K562 (cell line): ENCODE measurements around the gene TNFSF13. TPM values are rescaled to one million over a fixed set of nuclear protein-coding genes. Genes with fewer than 3 reads are reported as not detected.

Experiments used
- ATAC-seq: fragments of 200-7000 bp; cut with Tn5 transposase; 3 replicates; pipeline ENCODE4 v1.9.1; 2020; ENCODE audit warnings: moderate library complexity
- BruUV-seq: library from RNA; stranded (reverse); fragments of 400-500 nt; replicated peaks from 2 replicates; lab custom pipeline; 2021; lab: Mats Ljungman, UMichigan
- CTCF ChIA-PET: fragments of 300-600 bp; formaldehyde crosslinking; extraction: SDS; loops from one replicate; lab custom pipeline; 2021; ENCODE audit warnings: low intra/inter-chr PET ratio; lab: Yijun Ruan, JAX
- POLR2A ChIA-PET: fragments of 300-600, 350-650 bp; sonication (Branson Sonifier 250); formaldehyde crosslinking; extraction: SDS; loops from one replicate; lab custom pipeline; 2021; ENCODE audit warnings: antibody characterized with exemption, inconsistent platforms; lab: Yijun Ruan, JAX
- DNase-seq, 4 experiments: peaks; one replicate each; pipeline versions ENCODE4 v3.0.0 to v3.0.0-alpha.2; 2011 to 2018; ENCODE audit warnings: low spot score in 3 of 4, mixed read lengths in 3 of 4; ENCODE audit errors: extremely low read depth in 1 of 4
- FAIRE-seq: peaks from 2 replicates; lab custom pipeline; 2011; peaks lifted over from hg19 to GRCh38; lab: Jason Lieb, UNC
- H2AFZ ChIP-seq: 2 replicates; pipeline ENCODE4 v1.6.0; 2011; ENCODE audit warnings: low read depth, low read length, control low read depth, inconsistent platforms
- H3K27ac ChIP-seq: fragments of 200-600 bp; 3 replicates; pipeline ENCODE4 v1.8.0; 2011; ENCODE audit warnings: low read depth, mild to moderate bottlenecking, control low read depth, inconsistent platforms, low read length, moderate library complexity, mixed read lengths; ENCODE audit errors: extremely low read depth
- H3K27me3 ChIP-seq, 2 experiments: fragments of 300-600 bp in 1 of 2; 2 replicates in 1 of 2; 3 replicates in 1 of 2; pipeline versions ENCODE4 v1.6.0 to v1.8.0; 2011; ENCODE audit warnings: inconsistent platforms in 2 of 2, low read length in 2 of 2, mild to moderate bottlenecking in 1 of 2, mixed read lengths in 1 of 2, moderate library complexity in 1 of 2; ENCODE audit not compliant: control insufficient read depth in 2 of 2, insufficient read depth in 2 of 2
- H3K36me3 ChIP-seq: fragments of 300-600 bp; 3 replicates; pipeline ENCODE4 v1.8.0; 2011; ENCODE audit warnings: mild to moderate bottlenecking, low read length, inconsistent platforms; ENCODE audit not compliant: control insufficient read depth, insufficient read depth
- H3K4me1 ChIP-seq, 2 experiments: fragments of 200-600 bp in 1 of 2; replicated peaks in 1 of 2; 2 replicates in 1 of 2; 3 replicates in 1 of 2; pipeline versions ENCODE4 v1.5.1 to v1.8.0; 2011; ENCODE audit warnings: inconsistent platforms in 2 of 2, low read length in 2 of 2, mild to moderate bottlenecking in 1 of 2, mixed read lengths in 1 of 2, moderate library complexity in 1 of 2; ENCODE audit not compliant: control insufficient read depth in 2 of 2, insufficient read depth in 2 of 2
- H3K4me2 ChIP-seq: 2 replicates; pipeline ENCODE4 v1.6.1; 2011; ENCODE audit warnings: low read length, control low read depth, inconsistent platforms, mixed read lengths; ENCODE audit not compliant: insufficient read depth
- H3K4me3 ChIP-seq: fragments of 200-600 bp; sonication (generic), shearing (Covaris generic); 2 replicates; pipeline ENCODE4 v1.5.1; 2016; ENCODE audit warnings: control low read depth, inconsistent platforms
- H3K79me2 ChIP-seq: fragments of 200-600 bp; 3 replicates; pipeline ENCODE4 v1.8.0; 2011; ENCODE audit warnings: low read length, inconsistent platforms; ENCODE audit not compliant: control insufficient read depth, insufficient read depth
- H3K9ac ChIP-seq, 2 experiments: 2 replicates each; pipeline versions ENCODE4 v1.6.0 to v1.6.1; 2011; ENCODE audit warnings: low read depth in 2 of 2, low read length in 2 of 2, control low read depth in 1 of 2, inconsistent platforms in 1 of 2, mild to moderate bottlenecking in 1 of 2, mixed read lengths in 1 of 2; ENCODE audit not compliant: insufficient read depth in 1 of 2
- H3K9me1 ChIP-seq: one replicate; pipeline ENCODE4 v1.6.0; 2011; ENCODE audit warnings: inconsistent platforms, mild to moderate bottlenecking, low read length, moderate library complexity; ENCODE audit not compliant: control insufficient read depth, insufficient read depth
- H3K9me3 ChIP-seq: replicated peaks from 2 replicates; pipeline ENCODE4 v1.5.1; 2011; ENCODE audit warnings: low read depth, low read length, inconsistent platforms; ENCODE audit not compliant: control insufficient read depth, insufficient read depth
- H4K20me1 ChIP-seq: replicated peaks from 2 replicates; pipeline ENCODE4 v1.6.1; 2011; ENCODE audit warnings: low read length, inconsistent platforms, mixed read lengths; ENCODE audit not compliant: control insufficient read depth, insufficient read depth
- BDP1 ChIP-seq: IDR thresholded peaks from 3 replicates; pipeline ENCODE4 v1.6.1; 2011; ENCODE audit not compliant: insufficient read length, insufficient read depth
- BHLHE40 ChIP-seq: IDR thresholded peaks from 2 replicates; pipeline ENCODE4 v1.6.1; 2011; ENCODE audit warnings: low read length, improper control_type of control experiment
- CAMTA2 ChIP-seq: fragments of 250-450 bp; sonication (Bioruptor Pico); conservative IDR thresholded peaks from 2 replicates; pipeline ENCODE4 v1.5.1; 2022
- CBFB ChIP-seq: sonication (generic); formaldehyde crosslinking; IDR thresholded peaks from 2 replicates; pipeline ENCODE4 v1.4.0; 2020; ENCODE audit warnings: mild to moderate bottlenecking, missing genetic modification reagents
- DACH1 ChIP-seq: fragments of 450-650 bp; IDR thresholded peaks from 2 replicates; pipeline ENCODE4 v1.6.1; 2018; ENCODE audit not compliant: partially characterized antibody
- ELF4 ChIP-seq: fragments of 450-650 bp; formaldehyde crosslinking; IDR thresholded peaks from 2 replicates; pipeline ENCODE4 v1.4.0; 2022; ENCODE audit warnings: missing genetic modification characterization
- MEF2D ChIP-seq: conservative IDR thresholded peaks from 2 replicates; pipeline ENCODE4 v1.6.1; 2016; ENCODE audit warnings: low read depth, missing genetic modification characterization, missing compliant biosample characterization
- NKRF ChIP-seq: fragments of 450-650 bp; IDR thresholded peaks from 2 replicates; pipeline ENCODE4 v1.6.1; 2016; ENCODE audit warnings: borderline replicate concordance
- NR2F6 ChIP-seq: fragments of 450-650 bp; formaldehyde crosslinking; IDR thresholded peaks from 2 replicates; pipeline ENCODE4 v1.4.0; 2020; ENCODE audit warnings: mild to moderate bottlenecking
- RNF2 ChIP-seq: sonication (generic); IDR thresholded peaks from 2 replicates; pipeline ENCODE4 v1.6.1; 2016
- SIRT6 ChIP-seq: IDR thresholded peaks from one replicate; pipeline ENCODE4 v1.6.1; 2012; ENCODE audit warnings: low read depth, mild to moderate bottlenecking, control low read depth, inconsistent platforms, low read length, moderate library complexity
- SMARCE1 ChIP-seq: fragments of 450-650 bp; IDR thresholded peaks from 2 replicates; pipeline ENCODE4 v1.7.1; 2016; ENCODE audit warnings: mild to moderate bottlenecking
- ZBTB7A ChIP-seq: IDR thresholded peaks from 2 replicates; pipeline ENCODE4 v1.6.1; 2011; ENCODE audit warnings: low read depth, mild to moderate bottlenecking, low read length, moderate library complexity, borderline replicate concordance; ENCODE audit not compliant: control insufficient read depth
- ZNF354B ChIP-seq: fragments of 250-450 bp; sonication (Bioruptor Pico); IDR thresholded peaks from 2 replicates; pipeline ENCODE4 v1.4.0; 2020
- ZNF699 ChIP-seq: fragments of 250-450 bp; sonication (Bioruptor Pico); IDR thresholded peaks from 2 replicates; pipeline ENCODE4 v1.8.0; 2021; ENCODE audit warnings: mild to moderate bottlenecking, moderate library complexity; ENCODE audit not compliant: insufficient replicate concordance
- ZNF79 ChIP-seq: fragments of 250-450 bp; sonication (Bioruptor Pico); IDR thresholded peaks from 2 replicates; pipeline ENCODE4 v1.4.0; 2020; ENCODE audit warnings: low read depth, mild to moderate bottlenecking, moderate library complexity
- WGBS: fragments of 100-300 bp; shearing (Covaris generic); methylation state at CpG from one replicate; pipeline ENCODE4 v1.1.6; 2016; ENCODE audit warnings: low coverage, mixed read lengths; ENCODE audit not compliant: insufficient coverage; ENCODE audit errors: missing lambda C conversion rate; 5-methylcytosine and 5-hydroxymethylcytosine counted together
- in situ Hi-C: fragments of 300-500 bp; cut with MboI; formaldehyde crosslinking; loops from 4 replicates; pipeline ENCODE4 v1.15.0; 2018; ENCODE audit warnings: inconsistent platforms, mixed read lengths
- intact Hi-C: fragments of 100-400 bp; cut with micrococcal nuclease; formaldehyde crosslinking; loops from 2 replicates; pipeline ENCODE4 v1.14.2; 2022
- polyA plus RNA-seq, 8 experiments: library from polyadenylated mRNA; depleted of rRNA in 4 of 8; stranded (reverse) in 5 of 8; unstranded in 3 of 8; fragments of >200 nt; fragmentation: Nextera tagmentation in 2 of 8; fragmentation: Illumina TruSeq in 1 of 8; extraction: Ambion mirVana in 2 of 8; extraction: Trizol in 1 of 8; gene quantifications; 2 replicates each; pipeline versions ENCODE4 v1.2.1 to v1.2.3, GENCODE V29; 2011 to 2014; ENCODE audit warnings: inconsistent platforms in 1 of 8, missing spikeins in 1 of 8
- total RNA-seq, 7 experiments: library from RNA; depleted of rRNA in 6 of 7; stranded (reverse); fragments of >200 nt in 6 of 7; fragmentation: Illumina TruSeq in 2 of 7; extraction: Trizol in 2 of 7; gene quantifications; 2 replicates each; pipeline versions ENCODE4 v1.2.1 to v1.2.3, GENCODE V29; 2011 to 2021; ENCODE audit warnings: low replicate concordance in 1 of 7
- TF ChIP-seq, protein P1 (sequence below): IDR thresholded peaks from 2 replicates; pipeline ENCODE4 v1.6.1; 2012; ENCODE audit warnings: low read depth, low read length, improper control_type of control experiment, borderline replicate concordance
- TF ChIP-seq, protein P2 (sequence below), 2 experiments: fragments of 450-650 bp; IDR thresholded peaks; 2 replicates each; pipeline ENCODE4 v1.6.1; 2016

TNFSF13 gene
- total and polyA plus RNA-seq, 9 of the 15 experiments (the other 6 are each of a cell fraction or from before 2014, with no cell fraction given), result 0.04 to 0.51 (median 0.19) TPM; not detected in 1

DNA sequence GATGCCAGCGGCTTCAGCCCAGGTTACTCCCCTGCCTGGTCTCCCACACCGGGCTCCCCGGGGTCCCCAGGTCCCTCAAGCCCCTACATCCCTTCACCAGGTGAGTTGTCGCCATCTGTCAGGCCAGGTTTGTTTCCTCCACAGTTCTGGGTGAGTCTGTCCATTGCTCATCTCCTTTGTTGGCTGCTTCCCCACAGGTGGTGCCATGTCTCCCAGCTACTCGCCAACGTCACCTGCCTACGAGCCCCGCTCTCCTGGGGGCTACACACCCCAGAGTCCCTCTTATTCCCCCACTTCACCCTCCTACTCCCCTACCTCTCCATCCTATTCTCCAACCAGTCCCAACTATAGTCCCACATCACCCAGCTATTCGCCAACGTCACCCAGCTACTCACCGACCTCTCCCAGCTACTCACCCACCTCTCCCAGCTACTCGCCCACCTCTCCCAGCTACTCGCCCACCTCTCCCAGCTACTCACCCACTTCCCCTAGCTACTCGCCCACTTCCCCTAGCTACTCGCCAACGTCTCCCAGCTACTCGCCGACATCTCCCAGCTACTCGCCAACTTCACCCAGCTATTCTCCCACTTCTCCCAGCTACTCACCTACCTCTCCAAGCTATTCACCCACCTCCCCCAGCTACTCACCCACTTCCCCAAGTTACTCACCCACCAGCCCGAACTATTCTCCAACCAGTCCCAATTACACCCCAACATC, 45.6 kb upstream of the TNFSF13 start:
- no TSS peak for BruUV-seq
- Histone ChIP-seq H3K79me2 (no peaks in the 10 kb centered on the region), H3K4me3 (no peak overlapping the region), H3K27ac (no peak overlapping the region), H3K4me2 (no peak overlapping the region), H3K36me3 (peaks cover 57% of the 10 kb centered on the region), H4K20me1 (no peaks in the 10 kb centered on the region), H3K9ac (no peak overlapping the region), H3K9me3 (no peaks in the 10 kb centered on the region), H3K4me1 (no peaks in the 10 kb centered on the region; a peak in 1 of 5 replicates), H2AFZ (no peak overlapping the region), H3K9me1 (peaks cover 3% of the 10 kb centered on the region), H3K27me3 (no peaks in the 10 kb centered on the region)
- DNase-seq (no peak), FAIRE-seq (no peak), ATAC-seq (no peak)
- in situ Hi-C loops, result no loop called here
- ChIA-PET CTCF (interaction anchor here (0.7 kb wide), 1 partner anchor 14 kb away, joined by 3 read pairs; no protein-coding TSS in a partner anchor), POLR2A (interaction anchor here (0.6 to 1.3 kb wide), 6 partner anchors 12 to 128 kb away, joined by 3 to 4 read pairs (median 3); no protein-coding TSS in a partner anchor)
- WGBS, result 95% methylated on average over 18 of the region's 20 CpGs
- intact Hi-C loops, result no loop called here
- TF ChIP-seq ZNF354B (CRISPR knock-in tag) (no peak), ELF4 (CRISPR knock-in tag) (no peak), SIRT6 (no peak), NR2F6 (no peak), BDP1 (no peak), SMARCE1 (no peak), MEF2D (no peak), ZNF699 (CRISPR knock-in tag) (no peak), ZNF79 (no peak), BHLHE40 (no peak), CBFB (CRISPR knock-in tag) (no peak), ZBTB7A (no peak), DACH1 (no peak), NKRF (no peak), CAMTA2 (CRISPR knock-in tag) (no peak), RNF2 (no peak)
- TF ChIP-seq, protein P1, sequence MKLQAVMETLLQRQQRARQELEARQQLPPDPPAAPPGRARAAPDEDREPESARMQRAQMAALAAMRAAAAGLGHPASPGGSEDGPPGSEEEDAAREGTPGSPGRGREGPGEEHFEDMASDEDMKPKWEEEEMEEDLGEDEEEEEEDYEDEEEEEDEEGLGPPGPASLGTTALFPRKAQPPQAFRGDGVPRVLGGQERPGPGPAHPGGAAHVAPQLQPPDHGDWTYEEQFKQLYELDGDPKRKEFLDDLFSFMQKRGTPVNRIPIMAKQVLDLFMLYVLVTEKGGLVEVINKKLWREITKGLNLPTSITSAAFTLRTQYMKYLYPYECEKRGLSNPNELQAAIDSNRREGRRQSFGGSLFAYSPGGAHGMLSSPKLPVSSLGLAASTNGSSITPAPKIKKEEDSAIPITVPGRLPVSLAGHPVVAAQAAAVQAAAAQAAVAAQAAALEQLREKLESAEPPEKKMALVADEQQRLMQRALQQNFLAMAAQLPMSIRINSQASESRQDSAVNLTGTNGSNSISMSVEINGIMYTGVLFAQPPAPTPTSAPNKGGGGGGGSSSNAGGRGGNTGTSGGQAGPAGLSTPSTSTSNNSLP, result no peak
- TF ChIP-seq, protein P2, sequence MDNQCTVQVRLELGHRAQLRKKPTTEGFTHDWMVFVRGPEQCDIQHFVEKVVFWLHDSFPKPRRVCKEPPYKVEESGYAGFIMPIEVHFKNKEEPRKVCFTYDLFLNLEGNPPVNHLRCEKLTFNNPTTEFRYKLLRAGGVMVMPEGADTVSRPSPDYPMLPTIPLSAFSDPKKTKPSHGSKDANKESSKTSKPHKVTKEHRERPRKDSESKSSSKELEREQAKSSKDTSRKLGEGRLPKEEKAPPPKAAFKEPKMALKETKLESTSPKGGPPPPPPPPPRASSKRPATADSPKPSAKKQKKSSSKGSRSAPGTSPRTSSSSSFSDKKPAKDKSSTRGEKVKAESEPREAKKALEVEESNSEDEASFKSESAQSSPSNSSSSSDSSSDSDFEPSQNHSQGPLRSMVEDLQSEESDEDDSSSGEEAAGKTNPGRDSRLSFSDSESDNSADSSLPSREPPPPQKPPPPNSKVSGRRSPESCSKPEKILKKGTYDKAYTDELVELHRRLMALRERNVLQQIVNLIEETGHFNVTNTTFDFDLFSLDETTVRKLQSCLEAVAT (IDR thresholded peaks at IDR 0.05), result no peak
